GM21717 (cell line): Measurements from ENCODE around the gene SPIN2B.

Experiments used
- ATAC-seq: cut with Tn5 transposase; IDR thresholded peaks from one replicate; pipeline ENCODE4 v1.9.1; 2021; ENCODE audit warnings: mild to moderate bottlenecking, moderate library complexity; ENCODE audit not compliant: unreplicated experiment

SPIN2B gene

DNA sequence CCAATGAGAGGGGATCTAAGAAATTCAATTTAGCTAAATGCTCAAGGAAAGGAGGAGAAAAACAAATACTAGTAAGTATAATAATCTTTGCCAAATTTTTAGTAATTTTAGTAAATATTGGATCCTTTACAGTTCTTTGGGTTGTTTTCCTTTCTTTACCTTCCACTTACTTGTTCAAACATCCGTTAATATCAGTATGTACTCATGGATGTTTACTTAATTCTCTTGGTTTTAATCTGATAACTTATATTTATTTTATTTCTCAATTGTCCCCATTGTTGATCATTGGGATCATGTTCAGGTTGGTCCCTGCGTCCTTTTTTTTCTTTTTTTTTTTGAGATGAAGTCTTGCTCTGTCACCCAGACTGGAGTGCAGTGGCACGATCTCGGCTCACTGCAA, 46.9 kb downstream of the SPIN2B start:
- no peak for ATAC-seq

DNA sequence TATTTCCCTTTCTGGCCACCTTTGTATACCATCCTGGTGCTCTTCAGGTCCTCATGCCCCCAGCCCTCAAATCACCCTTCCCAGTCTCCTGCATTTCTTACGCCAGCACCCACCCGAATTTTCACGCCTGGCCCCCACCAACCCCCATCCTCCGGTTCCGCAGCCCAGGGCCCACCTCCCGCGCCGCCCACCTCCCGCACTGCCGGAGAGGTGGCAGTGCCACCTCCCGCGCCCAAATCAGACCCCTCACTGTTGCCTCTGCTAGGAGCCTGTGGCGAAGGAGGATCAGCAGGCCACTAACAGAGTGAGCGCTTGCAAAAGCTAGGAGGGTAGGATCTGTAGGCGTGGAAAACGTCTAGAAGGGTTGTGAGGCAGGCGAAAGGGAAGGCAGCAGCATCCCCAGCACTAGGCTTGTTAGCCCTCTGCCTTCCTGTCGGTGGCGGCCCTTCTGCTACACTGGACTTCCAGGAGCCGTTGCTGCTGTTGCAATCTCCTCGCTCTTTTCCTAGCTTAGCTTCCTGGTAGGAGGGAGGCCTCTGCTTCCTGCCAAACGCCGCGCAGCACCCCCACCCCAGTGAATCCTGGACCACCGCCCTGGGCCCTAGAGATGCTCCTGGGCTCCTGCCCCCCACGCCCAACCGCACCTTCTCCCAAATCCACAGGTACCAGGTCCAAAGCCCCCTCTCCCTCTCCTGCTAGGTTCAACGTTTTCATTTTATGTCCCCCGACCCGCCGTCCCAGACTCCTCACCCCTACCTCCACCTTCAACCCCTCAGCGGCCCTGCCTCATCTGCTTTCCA, 51.0 kb downstream of the SPIN2B start:
- no peak for ATAC-seq
